Neutrophil (primary cell): ENCODE data around the gene FAM199X.

Experiments
- H3K27ac ChIP-seq: fragments of 200-600 bp; sonication (generic); 2 replicates; pipeline ENCODE4 v1.5.1; 2016; ENCODE audit warnings: mild to moderate bottlenecking, moderate library complexity
- H3K27me3 ChIP-seq: fragments of 200-600 bp; sonication (generic); 2 replicates; pipeline ENCODE4 v1.6.0; 2016; ENCODE audit warnings: mild to moderate bottlenecking
- H3K36me3 ChIP-seq: fragments of 200-600 bp; sonication (generic); 2 replicates; pipeline ENCODE4 v1.5.1; 2017
- H3K4me1 ChIP-seq, 2 experiments: fragments of 200-600 bp in 1 of 2; sonication (generic) in 1 of 2; 1 replicate in 1 of 2; 2 replicates in 1 of 2; pipeline versions ENCODE4 v1.5.1 to v1.6.1; 2013 to 2016; ENCODE audit warnings: low read depth in 1 of 2, low read length in 1 of 2, mild to moderate bottlenecking in 1 of 2, moderate library complexity in 1 of 2; ENCODE audit not compliant: control insufficient read depth in 1 of 2, insufficient read depth in 1 of 2
- H3K4me3 ChIP-seq, 2 experiments: fragments of 200-600 bp in 1 of 2; sonication (generic) in 1 of 2; 1 replicate in 1 of 2; 2 replicates in 1 of 2; pipeline ENCODE4 v1.5.1; 2013 to 2016; ENCODE audit warnings: low read depth in 1 of 2, low read length in 1 of 2, mild to moderate bottlenecking in 1 of 2, moderate library complexity in 1 of 2
- H3K9me3 ChIP-seq: fragments of 200-600 bp; sonication (generic); 2 replicates; pipeline ENCODE4 v1.5.1; 2016
- TF ChIP-seq, protein P1 (sequence below): fragments of 200-600 bp; sonication (generic); IDR thresholded peaks from 2 replicates; pipeline ENCODE4 v1.5.1; 2016; ENCODE audit warnings: antibody characterized with exemption

FAM199X gene

DNA sequence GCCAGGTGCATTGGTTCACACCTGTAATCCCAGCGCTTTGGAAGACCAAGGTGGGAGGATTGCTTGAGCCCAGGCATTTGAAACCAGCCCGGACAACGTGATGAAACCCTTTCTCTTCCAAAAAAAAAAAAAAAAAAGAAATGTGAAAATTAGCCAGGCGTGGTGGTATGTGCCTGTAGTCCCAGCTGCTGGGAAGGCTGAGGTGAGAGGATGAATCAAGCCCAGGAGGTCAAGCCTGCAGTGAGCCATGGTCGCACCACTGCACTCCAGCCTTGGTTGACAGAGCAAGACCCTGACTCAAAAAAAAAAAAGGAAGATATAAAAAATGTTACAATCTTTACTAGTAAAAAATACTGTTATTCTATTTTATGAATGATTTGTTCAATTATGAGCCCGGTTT lies 5.9 kb downstream of the FAM199X start:
- H3K27ac ChIP-seq: no peak overlapping the region
- H3K27me3 ChIP-seq: no peaks in the 10 kb centered on the region
- peaks cover 8% of the 10 kb centered on the region for H3K36me3 ChIP-seq
- no peaks in the 10 kb centered on the region for H3K9me3 ChIP-seq
- TF ChIP-seq, protein P1, sequence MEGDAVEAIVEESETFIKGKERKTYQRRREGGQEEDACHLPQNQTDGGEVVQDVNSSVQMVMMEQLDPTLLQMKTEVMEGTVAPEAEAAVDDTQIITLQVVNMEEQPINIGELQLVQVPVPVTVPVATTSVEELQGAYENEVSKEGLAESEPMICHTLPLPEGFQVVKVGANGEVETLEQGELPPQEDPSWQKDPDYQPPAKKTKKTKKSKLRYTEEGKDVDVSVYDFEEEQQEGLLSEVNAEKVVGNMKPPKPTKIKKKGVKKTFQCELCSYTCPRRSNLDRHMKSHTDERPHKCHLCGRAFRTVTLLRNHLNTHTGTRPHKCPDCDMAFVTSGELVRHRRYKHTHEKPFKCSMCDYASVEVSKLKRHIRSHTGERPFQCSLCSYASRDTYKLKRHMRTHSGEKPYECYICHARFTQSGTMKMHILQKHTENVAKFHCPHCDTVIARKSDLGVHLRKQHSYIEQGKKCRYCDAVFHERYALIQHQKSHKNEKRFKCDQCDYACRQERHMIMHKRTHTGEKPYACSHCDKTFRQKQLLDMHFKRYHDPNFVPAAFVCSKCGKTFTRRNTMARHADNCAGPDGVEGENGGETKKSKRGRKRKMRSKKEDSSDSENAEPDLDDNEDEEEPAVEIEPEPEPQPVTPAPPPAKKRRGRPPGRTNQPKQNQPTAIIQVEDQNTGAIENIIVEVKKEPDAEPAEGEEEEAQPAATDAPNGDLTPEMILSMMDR: no peak
- H3K4me3 ChIP-seq: no peak overlapping the region
- peaks cover 12 to 14% of the 10 kb centered on the region in 2 experiments for H3K4me1 ChIP-seq

DNA sequence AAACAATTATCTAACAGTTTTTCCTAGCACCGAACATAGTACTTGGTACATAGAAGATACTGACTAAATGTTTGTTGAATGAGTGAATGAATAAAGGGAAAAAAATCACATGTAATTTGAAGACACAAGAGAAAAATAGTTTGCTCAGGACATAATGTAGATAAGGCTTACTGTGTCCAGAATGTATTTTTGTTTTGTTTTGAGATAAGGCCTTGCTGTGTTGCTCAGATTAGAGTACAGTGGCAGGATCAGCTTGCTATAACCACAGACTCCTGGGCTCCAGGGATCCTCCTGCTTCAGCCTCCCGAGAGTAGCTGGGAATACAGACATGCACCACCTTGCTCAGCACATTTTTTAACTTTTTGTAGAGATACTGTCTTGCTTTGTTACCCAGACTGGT lies 6.5 kb downstream of the FAM199X start:
- H3K27me3 ChIP-seq: no peaks in the 10 kb centered on the region
- no peak overlapping the region for H3K4me3 ChIP-seq
- peaks cover 7% of the 10 kb centered on the region in 2 experiments for H3K4me1 ChIP-seq
- H3K36me3 ChIP-seq: peaks cover 8% of the 10 kb centered on the region
- H3K27ac ChIP-seq: no peak overlapping the region
- no peaks in the 10 kb centered on the region for H3K9me3 ChIP-seq
- TF ChIP-seq, protein P1: no peak

DNA sequence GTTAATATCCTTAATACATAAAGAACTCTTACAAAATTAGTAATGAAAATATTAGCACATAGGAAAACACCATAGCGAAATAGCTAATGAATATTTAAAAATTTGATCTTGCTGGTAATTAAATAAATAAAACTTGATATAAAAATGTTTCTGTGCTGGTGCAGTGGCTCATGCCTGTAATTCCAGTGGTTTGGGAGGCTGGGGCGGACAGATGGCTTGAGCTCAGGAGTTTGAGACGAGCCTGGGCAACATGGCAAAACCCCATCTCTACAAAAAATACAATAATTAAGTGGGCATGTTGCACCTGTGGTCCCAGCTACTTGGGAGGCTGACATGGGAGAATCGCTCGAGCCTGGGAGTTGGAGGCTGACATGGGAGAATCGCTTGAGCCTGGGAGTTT lies 7.6 kb downstream of the FAM199X start:
- Histone ChIP-seq H3K4me1 (peaks cover 0 to under 1% of the 10 kb centered on the region in 2 experiments), H3K4me3 (no peak overlapping the region), H3K36me3 (peaks cover 8% of the 10 kb centered on the region), H3K27ac (no peak overlapping the region), H3K9me3 (no peaks in the 10 kb centered on the region), H3K27me3 (no peaks in the 10 kb centered on the region)
- TF ChIP-seq, protein P1: no peak

DNA sequence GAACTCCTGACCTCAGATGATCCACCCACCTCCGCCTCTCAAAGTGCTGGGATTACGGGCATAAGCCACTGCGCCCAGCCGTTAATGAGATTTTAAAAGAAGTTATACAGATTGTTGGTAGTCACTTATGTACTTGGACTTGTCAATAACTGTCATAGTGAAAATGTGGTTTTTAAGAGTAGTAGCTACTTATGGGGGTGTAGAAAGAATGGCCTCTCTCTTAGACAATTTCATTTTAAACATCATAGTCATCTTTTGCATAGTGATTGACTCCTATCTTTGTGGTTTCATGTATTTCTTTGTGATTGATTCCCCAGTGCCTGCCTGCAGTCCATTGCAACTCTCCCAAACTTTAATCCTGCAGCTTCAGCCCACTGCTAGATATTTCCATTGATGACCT lies 17.4 kb downstream of the FAM199X start:
- no peak overlapping the region for H3K27ac ChIP-seq
- no peak overlapping the region for H3K4me3 ChIP-seq
- H3K27me3 ChIP-seq: no peaks in the 10 kb centered on the region
- peaks cover 27% of the 10 kb centered on the region for H3K36me3 ChIP-seq
- TF ChIP-seq, protein P1: no peak
- H3K9me3 ChIP-seq: no peaks in the 10 kb centered on the region
- no peaks in the 10 kb centered on the region for H3K4me1 ChIP-seq

DNA sequence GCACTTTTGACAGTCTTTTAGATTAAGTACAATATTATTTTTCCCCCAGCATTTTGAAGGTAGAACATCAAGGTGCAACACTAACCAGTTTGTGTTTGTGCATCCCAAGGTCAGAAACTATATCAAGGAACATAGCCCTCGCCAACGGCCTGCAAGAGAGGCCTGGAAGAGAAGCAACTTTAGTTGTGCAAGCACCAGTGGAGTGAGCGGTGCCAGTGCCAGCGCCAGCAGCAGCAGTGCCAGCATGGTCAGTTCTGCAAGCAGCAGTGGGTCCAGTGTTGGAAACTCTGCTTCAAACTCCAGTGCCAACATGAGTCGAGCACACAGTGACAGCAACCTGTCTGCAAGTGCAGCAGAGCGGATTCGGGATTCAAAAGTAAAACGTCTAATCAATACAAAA lies 21.7 kb downstream of the FAM199X start:
- Histone ChIP-seq H3K36me3 (peaks cover 56% of the 10 kb centered on the region), H3K4me1 (no peaks in the 10 kb centered on the region), H3K9me3 (no peaks in the 10 kb centered on the region), H3K27ac (no peak overlapping the region), H3K4me3 (no peak overlapping the region), H3K27me3 (no peaks in the 10 kb centered on the region)
- TF ChIP-seq, protein P1: no peak

DNA sequence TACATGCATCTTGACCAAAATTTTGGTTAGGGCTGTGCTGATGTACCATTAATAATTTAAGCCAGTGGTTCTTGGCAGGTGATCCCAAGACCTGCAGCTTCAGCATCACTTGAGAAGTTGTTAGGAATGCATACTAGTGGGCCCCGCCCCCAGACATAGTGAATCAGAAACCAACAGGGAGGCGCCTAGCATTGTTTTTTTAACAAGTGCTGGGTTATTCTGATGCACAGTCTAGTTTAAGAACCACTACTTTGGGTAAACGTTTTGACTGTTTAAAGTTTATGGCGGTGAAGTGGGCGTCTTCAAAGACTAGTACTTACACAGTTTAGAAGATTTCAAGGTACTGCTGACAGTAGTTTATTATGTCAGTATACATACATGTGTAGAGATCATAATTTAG lies 23.6 kb downstream of the FAM199X start:
- Histone ChIP-seq H3K36me3 (peaks cover 56% of the 10 kb centered on the region), H3K27me3 (no peaks in the 10 kb centered on the region), H3K4me3 (no peak overlapping the region), H3K9me3 (no peaks in the 10 kb centered on the region), H3K4me1 (no peaks in the 10 kb centered on the region), H3K27ac (no peak overlapping the region)
- TF ChIP-seq, protein P1: no peak
